ENCODE measurements around the gene ATXN1. TPM values are rescaled to one million over a fixed set of nuclear protein-coding genes. Genes with fewer than 3 reads are reported as not detected.
"Not testable (repeated sequence)": the region's sequence is repeated elsewhere in the genome, so short reads cannot be mapped to it uniquely, and the experiment has no call there.

The ATXN1 gene
- polyA plus RNA-seq, 1 of the 3 experiments (the other 2 are of a cell fraction): 7.9 TPM

DNA sequence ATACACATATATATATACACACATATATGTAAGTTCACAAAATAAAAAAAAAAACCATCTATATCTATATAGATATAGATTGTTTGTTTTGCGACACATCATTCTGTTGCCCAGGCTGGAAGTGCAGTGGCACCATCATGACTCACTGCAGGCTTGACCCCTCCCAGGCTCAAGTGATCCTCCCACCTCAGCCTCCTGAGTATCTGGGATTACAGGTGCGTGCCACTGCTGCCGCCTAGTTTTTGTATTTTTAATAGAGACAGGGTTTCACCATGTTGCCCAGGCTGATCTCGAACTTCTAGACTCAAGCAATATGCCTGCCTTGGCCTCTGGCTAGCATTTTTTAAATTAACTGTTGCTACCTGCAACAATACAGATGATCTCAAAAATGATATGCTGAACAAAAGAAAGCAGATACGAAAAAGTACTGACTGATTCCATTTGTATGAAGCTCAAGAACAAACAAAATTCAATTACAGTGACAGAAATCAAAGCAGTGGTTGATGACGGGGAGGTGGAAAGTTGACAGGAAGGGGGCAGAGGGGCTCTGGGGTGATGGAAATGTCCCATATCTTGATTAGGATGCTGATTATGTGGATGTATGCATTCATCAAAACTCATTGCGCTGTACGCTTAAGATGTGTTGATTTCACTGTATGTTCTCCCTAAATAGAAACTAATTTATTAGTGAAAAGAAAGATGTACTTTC is 49.6 kb downstream of the ATXN1 start:
- H3K4me1 ChIP-seq (ENCODE audit: control insufficient read depth in 1 of 2, insufficient read depth in 2 of 2, low read depth in 1 of 2, low read length in 1 of 2): peaks cover 2 to 28% of the 10 kb centered on the region in 2 experiments; a peak in 2 of 4 replicates
- H3K9me2 ChIP-seq: no peaks in the 10 kb centered on the region
- POLR2A ChIA-PET: no interaction called here
- H3F3A ChIP-seq (replicated peaks; ENCODE audit: insufficient read depth): peaks cover 40% of the 10 kb centered on the region
- peak overlapping the region; percentile 37 to 49; a peak in 3 of 4 replicates for H3K4me3 ChIP-seq (ENCODE audit: low read depth in 2 of 2, low read length in 1 of 2)
- H3K4me2 ChIP-seq: peak overlapping the region; percentile 76
- H4K20me1 ChIP-seq (ENCODE audit: insufficient read depth): no peaks in the 10 kb centered on the region
- 55% methylated on average over 8 of the region's 8 CpGs for WGBS (ENCODE audit: low lambda C conversion rate)
- no peaks in the 10 kb centered on the region for H3K9me3 ChIP-seq
- peaks cover 0 to 2% of the 10 kb centered on the region in 2 experiments for H3K36me3 ChIP-seq (replicated peaks in 1 of 2; ENCODE audit: control insufficient read depth in 1 of 2, insufficient read depth in 2 of 2, low read length in 1 of 2)
- 0 out of 2 replicates have a peak overlapping the region, but pooled peaks have one; percentile 8 for H2AFZ ChIP-seq (ENCODE audit: low read depth)
- H3K27me3 ChIP-seq (ENCODE audit: insufficient read depth): no peaks in the 10 kb centered on the region
- no peak for DNase-seq
- TF ChIP-seq FOSL2 (IDR thresholded peaks at IDR 0.05; ENCODE audit: borderline replicate concordance, low read depth) (0 out of 2 replicates have a peak, but pooled peaks have one; percentile 24), EP300 (IDR thresholded peaks at IDR 0.05; ENCODE audit: borderline replicate concordance in 1 of 2, low read depth in 1 of 2, low read length in 1 of 2) (no peak), JUND (IDR thresholded peaks at IDR 0.05) (0 out of 2 replicates have a peak, but pooled peaks have one; percentile 9)
- H3K79me2 ChIP-seq (ENCODE audit: insufficient read depth): peaks cover 74% of the 10 kb centered on the region
- H3K9ac ChIP-seq: peak overlapping the region; percentile 77
- CTCF ChIA-PET: interaction anchor here (1.3 kb wide), 1 partner anchor 52 kb away, joined by 3 read pairs; no protein-coding TSS in a partner anchor
- H3K27ac ChIP-seq (ENCODE audit: low read depth in 2 of 2, low read length in 1 of 2): peak overlapping the region; percentile 78 to 97; a peak in 3 of 4 replicates

DNA sequence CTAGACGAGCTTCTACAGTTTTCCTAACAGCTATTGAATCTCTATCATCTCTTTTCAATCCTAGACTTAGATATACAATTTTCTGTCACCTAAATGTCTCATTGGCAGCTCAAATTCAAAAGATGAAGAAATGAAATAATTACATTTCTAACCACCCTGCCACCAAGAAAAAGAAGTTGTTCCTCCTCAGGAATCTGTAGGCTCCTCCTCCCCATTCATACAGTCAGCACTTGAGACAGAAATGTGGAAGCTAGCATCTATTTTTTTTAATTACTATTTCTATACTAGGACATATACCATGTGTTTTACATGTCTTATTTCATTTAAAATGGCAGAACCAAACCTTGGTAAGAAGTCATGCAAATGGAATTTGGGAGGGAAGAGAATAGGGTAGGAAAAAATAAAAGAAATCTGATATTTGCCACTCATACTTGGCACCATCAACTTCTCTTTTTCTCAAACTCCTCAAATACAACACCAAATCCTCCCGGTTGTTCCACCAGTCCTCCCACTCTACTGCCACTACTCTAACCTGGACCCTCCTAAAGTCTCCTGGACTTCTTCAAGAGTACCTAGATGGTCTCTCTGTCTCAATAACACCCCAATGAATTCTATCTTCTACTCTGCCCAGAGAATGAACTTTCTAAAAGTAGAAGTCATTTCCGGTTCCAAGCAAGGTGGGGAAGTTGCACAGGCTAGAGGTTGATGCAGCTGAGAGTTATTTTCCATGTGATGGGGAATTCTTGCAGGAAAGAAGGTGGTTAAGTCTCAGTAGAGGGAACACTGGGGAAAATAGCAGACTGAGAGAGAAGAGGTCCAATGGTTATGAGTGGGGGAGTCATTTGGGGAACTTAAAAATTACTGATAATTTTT is 54.1 kb downstream of the ATXN1 start:
- Histone ChIP-seq H3K36me3 (replicated peaks in 1 of 2; ENCODE audit: control insufficient read depth in 1 of 2, insufficient read depth in 2 of 2, low read length in 1 of 2) (no peaks in the 10 kb centered on the region), H3F3A (replicated peaks; ENCODE audit: insufficient read depth) (peaks cover 19% of the 10 kb centered on the region), H3K4me3 (ENCODE audit: low read depth in 2 of 2, low read length in 1 of 2) (no peak overlapping the region), H3K9me3 (no peaks in the 10 kb centered on the region), H3K27ac (ENCODE audit: low read depth in 2 of 2, low read length in 1 of 2) (peak overlapping the region; percentile 52 to 60; a peak in 3 of 4 replicates), H4K20me1 (ENCODE audit: insufficient read depth) (no peaks in the 10 kb centered on the region; the same call in 1 of the 2 replicates), H3K27me3 (ENCODE audit: insufficient read depth) (no peaks in the 10 kb centered on the region), H3K9ac (no peak overlapping the region), H3K4me2 (peak overlapping the region; percentile 40), H3K4me1 (ENCODE audit: control insufficient read depth in 1 of 2, insufficient read depth in 2 of 2, low read depth in 1 of 2, low read length in 1 of 2) (peaks cover under 1 to 38% of the 10 kb centered on the region in 2 experiments; a peak in 3 of 4 replicates), H2AFZ (ENCODE audit: low read depth) (no peak overlapping the region), H3K79me2 (ENCODE audit: insufficient read depth) (peaks cover 93% of the 10 kb centered on the region), H3K9me2 (no peaks in the 10 kb centered on the region)
- CTCF ChIA-PET: interaction anchor here (1.2 kb wide), 1 partner anchor 56 kb away, joined by 3 read pairs; no protein-coding TSS in a partner anchor
- DNase-seq: no peak
- POLR2A ChIA-PET: no interaction called here
- TF ChIP-seq TCF12 (IDR thresholded peaks at IDR 0.05) (peak; percentile 43), RFX5 (IDR thresholded peaks at IDR 0.05; ENCODE audit: low read length) (no peak), EZH2phosphoT487 (IDR thresholded peaks at IDR 0.05; ENCODE audit: borderline replicate concordance, low read depth) (no peak), FOSL2 (IDR thresholded peaks at IDR 0.05; ENCODE audit: borderline replicate concordance, low read depth) (0 out of 2 replicates have a peak, but pooled peaks have one; percentile 4), JUND (IDR thresholded peaks at IDR 0.05) (0 out of 2 replicates have a peak, but pooled peaks have one; percentile 3)
- TF ChIP-seq, protein P1, sequence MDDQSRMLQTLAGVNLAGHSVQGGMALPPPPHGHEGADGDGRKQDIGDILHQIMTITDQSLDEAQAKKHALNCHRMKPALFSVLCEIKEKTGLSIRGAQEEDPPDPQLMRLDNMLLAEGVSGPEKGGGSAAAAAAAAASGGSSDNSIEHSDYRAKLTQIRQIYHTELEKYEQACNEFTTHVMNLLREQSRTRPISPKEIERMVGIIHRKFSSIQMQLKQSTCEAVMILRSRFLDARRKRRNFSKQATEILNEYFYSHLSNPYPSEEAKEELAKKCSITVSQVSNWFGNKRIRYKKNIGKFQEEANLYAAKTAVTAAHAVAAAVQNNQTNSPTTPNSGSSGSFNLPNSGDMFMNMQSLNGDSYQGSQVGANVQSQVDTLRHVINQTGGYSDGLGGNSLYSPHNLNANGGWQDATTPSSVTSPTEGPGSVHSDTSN (IDR thresholded peaks at IDR 0.05): peak; percentile 21; the same call in 1 of the 2 replicates
- TF ChIP-seq, protein P2, sequence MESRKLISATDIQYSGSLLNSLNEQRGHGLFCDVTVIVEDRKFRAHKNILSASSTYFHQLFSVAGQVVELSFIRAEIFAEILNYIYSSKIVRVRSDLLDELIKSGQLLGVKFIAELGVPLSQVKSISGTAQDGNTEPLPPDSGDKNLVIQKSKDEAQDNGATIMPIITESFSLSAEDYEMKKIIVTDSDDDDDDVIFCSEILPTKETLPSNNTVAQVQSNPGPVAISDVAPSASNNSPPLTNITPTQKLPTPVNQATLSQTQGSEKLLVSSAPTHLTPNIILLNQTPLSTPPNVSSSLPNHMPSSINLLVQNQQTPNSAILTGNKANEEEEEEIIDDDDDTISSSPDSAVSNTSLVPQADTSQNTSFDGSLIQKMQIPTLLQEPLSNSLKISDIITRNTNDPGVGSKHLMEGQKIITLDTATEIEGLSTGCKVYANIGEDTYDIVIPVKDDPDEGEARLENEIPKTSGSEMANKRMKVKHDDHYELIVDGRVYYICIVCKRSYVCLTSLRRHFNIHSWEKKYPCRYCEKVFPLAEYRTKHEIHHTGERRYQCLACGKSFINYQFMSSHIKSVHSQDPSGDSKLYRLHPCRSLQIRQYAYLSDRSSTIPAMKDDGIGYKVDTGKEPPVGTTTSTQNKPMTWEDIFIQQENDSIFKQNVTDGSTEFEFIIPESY (IDR thresholded peaks at IDR 0.05; ENCODE audit: borderline replicate concordance, low read depth): no peak
- TF ChIP-seq, protein P3, sequence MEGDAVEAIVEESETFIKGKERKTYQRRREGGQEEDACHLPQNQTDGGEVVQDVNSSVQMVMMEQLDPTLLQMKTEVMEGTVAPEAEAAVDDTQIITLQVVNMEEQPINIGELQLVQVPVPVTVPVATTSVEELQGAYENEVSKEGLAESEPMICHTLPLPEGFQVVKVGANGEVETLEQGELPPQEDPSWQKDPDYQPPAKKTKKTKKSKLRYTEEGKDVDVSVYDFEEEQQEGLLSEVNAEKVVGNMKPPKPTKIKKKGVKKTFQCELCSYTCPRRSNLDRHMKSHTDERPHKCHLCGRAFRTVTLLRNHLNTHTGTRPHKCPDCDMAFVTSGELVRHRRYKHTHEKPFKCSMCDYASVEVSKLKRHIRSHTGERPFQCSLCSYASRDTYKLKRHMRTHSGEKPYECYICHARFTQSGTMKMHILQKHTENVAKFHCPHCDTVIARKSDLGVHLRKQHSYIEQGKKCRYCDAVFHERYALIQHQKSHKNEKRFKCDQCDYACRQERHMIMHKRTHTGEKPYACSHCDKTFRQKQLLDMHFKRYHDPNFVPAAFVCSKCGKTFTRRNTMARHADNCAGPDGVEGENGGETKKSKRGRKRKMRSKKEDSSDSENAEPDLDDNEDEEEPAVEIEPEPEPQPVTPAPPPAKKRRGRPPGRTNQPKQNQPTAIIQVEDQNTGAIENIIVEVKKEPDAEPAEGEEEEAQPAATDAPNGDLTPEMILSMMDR (IDR thresholded peaks at IDR 0.05): no peak
- WGBS (ENCODE audit: low lambda C conversion rate): 75% methylated on average over 3 of the region's 3 CpGs

DNA sequence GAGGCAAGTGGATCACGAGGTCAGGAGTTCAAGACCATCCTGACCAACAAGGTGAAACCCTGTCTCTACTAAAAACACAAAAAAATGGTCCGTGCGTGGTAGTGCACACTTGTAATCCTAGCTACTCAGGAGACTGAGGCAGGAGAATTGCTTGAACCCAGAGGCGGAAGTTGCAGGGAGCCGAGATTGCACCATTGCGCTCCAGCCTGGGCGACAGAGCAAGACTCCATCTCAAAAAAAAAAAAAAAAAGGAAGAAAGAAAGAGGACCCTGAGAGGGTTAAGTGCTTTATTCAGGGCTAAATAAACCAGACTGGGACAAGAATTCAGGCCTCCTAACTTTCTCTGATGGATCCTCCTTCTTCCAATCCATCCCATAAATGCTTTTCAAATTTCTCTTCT is 54.8 kb downstream of the ATXN1 start:
- H3K4me2 ChIP-seq; H3K9ac ChIP-seq; H2AFZ ChIP-seq (ENCODE audit: low read depth); H4K20me1 ChIP-seq (ENCODE audit: insufficient read depth); H3K36me3 ChIP-seq (replicated peaks in 1 of 2; ENCODE audit: control insufficient read depth in 1 of 2, insufficient read depth in 2 of 2, low read length in 1 of 2); H3K27me3 ChIP-seq (ENCODE audit: insufficient read depth); H3K9me2 ChIP-seq; CTCF ChIA-PET; H3K4me3 ChIP-seq (ENCODE audit: low read depth in 2 of 2, low read length in 1 of 2); POLR2A ChIA-PET; DNase-seq; H3K9me3 ChIP-seq: not testable (repeated sequence)
- Histone ChIP-seq H3K27ac (ENCODE audit: low read depth in 2 of 2, low read length in 1 of 2) (peak overlapping the region in 1 of 2 experiments; percentile 52; a peak in 1 of 4 replicates), H3F3A (replicated peaks; ENCODE audit: insufficient read depth) (peaks cover 12% of the 10 kb centered on the region), H3K79me2 (ENCODE audit: insufficient read depth) (peaks cover 91% of the 10 kb centered on the region), H3K4me1 (ENCODE audit: control insufficient read depth in 1 of 2, insufficient read depth in 2 of 2, low read depth in 1 of 2, low read length in 1 of 2) (peaks cover 0 to 32% of the 10 kb centered on the region in 2 experiments; a peak in 3 of 4 replicates)
- 97% methylated on average over 7 of the region's 7 CpGs for WGBS (ENCODE audit: low lambda C conversion rate)

Measured in SK-N-SH (cell line).